ENCODE measurements around the gene CHD3.

GRCh38 chr17:7841915-7842379, 46.6 kb upstream of the CHD3 start:
- TF ChIP-seq, protein P1, sequence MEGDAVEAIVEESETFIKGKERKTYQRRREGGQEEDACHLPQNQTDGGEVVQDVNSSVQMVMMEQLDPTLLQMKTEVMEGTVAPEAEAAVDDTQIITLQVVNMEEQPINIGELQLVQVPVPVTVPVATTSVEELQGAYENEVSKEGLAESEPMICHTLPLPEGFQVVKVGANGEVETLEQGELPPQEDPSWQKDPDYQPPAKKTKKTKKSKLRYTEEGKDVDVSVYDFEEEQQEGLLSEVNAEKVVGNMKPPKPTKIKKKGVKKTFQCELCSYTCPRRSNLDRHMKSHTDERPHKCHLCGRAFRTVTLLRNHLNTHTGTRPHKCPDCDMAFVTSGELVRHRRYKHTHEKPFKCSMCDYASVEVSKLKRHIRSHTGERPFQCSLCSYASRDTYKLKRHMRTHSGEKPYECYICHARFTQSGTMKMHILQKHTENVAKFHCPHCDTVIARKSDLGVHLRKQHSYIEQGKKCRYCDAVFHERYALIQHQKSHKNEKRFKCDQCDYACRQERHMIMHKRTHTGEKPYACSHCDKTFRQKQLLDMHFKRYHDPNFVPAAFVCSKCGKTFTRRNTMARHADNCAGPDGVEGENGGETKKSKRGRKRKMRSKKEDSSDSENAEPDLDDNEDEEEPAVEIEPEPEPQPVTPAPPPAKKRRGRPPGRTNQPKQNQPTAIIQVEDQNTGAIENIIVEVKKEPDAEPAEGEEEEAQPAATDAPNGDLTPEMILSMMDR (IDR thresholded peaks at IDR 0.05) = no peak
- TF ChIP-seq POLR2A (IDR thresholded peaks at IDR 0.05) = peak in 1 of 2 donors; percentile 46

Measured in thyroid gland (tissue), 4 donors.